Fibroblast of upper back skin (primary cell): ENCODE results near the gene NKX2-3.

ENCODE experiments used
- DNase-seq: peaks from one replicate; pipeline ENCODE4 v3.0.0-alpha.2; 2013

Gene NKX2-3

GRCh38 chr10:99532687-99533495 is at the start of gene NKX2-3:
TSS of gene NKX2-3 (plus strand) at chr10:99532942. CDS start at chr10:99533132, 190 bp downstream.
- peak; percentile 36 for DNase-seq

DNA sequence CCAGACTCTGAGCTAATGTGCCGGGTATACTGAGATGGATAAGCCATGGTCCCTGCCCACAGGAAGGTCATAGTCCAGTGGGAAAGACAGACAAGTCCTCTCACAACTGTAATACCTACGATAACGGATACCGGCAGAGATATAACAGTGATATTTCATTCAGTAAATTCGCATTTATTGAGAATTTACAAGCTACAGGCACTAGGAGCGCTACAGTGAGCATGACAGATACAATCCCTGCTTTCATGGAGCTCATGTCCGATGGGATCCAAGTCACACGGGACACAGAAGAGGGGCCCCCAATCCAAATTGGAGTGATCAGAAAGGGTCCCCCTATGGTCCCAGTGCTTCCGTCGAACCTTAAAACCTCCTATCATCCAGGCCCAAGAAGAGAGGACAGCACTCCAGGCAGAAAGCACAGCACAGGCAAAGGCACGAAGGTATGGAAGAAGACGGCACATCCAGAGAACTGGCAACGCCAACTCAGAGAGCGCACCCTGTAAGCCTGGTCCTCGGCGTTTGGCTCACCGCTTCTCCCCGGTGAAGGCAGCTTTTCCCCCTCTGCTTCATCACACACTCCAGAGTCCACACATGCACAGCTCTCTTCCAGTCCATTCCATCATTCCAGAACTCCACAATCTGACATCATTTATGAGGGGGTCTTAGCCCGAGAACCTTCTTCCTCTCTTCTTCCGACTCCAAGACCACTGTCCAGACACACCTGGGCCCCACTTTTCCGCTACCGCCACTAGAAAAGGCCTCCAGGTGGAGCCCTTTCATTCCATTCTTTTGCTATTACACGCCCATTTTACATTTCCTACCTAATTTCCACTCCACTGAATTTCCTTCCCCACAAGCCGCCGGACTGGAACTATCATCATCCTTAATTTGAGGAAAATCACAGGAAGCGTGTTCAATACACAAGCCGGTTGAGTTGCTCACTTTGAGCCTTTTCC is 47.8 kb upstream of the NKX2-3 start:
- no peak for DNase-seq

GRCh38 chr10:99487125-99487807 is 45.5 kb upstream of the NKX2-3 start:
- no peak for DNase-seq

DNA sequence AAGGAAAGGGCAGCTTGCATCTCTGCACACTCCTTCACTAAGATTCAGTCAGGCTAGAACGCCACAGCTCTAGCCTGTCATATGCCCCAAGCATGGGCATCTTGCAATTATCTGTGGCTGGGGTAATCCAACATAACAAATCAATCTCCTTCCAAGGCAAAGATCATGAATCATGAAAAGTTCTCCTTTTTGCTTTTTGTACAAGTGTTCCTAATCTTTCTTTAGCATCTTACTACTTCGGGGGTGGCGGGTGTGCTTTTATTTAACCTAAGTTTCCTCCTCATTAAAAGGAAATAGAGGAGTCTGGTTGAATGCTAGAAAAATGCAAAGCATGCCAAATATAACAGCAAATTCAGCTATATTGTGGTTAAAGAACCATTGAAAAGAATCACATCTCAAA is 43.5 kb upstream of the NKX2-3 start:
- no peak for DNase-seq

- no peak for DNase-seq
Measured at GRCh38 chr10:99497343-99498025, 35.3 kb upstream of the NKX2-3 start.

DNA sequence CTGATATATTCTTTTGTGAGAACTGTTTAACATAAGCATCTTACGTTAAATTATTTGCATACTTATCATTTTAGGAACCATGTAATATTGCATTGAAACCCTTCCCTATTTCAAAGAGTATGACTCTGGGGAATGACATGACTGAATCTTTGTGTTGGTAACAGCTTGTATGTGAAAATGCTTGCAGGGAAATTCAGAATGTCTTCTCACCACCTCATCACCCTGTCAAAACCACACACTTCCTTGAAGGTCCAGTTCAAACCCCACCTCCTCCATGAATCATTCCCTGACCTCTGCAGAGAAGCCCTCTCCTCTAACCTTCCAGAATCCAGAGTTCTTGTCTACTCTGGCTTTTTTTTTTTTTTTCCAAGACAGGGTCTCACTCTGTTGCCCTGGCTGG is 26.3 kb upstream of the NKX2-3 start:
- no peak for DNase-seq

DNA sequence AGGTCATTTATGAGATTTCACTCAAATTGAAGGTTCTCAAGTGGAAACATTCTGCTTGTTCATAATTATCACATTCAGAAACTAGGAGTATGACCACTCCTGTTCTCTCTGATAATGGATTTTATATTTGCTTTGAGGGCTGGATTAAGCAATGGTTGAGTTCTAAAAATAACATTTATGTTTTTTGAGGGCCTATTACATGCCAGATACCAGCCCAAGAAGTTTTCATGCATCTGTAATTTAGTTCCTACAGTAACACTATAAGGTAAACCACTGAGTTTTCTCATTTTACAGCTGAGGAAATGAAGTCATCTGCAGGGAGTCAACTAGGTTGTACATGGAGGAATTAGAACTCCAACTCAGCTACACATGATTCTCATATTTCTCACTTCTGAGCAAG is 25.5 kb upstream of the NKX2-3 start:
- DNase-seq, result no peak

DNA sequence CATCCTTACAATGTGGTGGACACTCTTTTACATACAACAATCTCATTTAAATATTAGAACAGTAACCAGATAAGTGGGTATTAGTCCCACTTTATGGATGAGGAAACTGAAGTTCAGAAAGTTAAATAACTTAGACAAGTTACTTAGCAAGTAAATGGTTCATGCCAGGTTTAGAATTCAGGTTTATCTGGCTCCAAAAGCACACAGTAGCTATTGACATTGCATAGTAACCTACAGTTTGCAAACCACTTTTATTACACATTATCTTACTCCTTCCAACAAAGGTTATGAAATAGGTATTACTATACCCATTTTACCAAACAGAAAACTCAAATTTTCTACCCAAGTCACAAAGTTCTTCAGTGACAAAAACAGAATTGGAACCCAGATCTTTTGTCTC is 19.7 kb upstream of the NKX2-3 start:
- DNase-seq, result no peak

DNA sequence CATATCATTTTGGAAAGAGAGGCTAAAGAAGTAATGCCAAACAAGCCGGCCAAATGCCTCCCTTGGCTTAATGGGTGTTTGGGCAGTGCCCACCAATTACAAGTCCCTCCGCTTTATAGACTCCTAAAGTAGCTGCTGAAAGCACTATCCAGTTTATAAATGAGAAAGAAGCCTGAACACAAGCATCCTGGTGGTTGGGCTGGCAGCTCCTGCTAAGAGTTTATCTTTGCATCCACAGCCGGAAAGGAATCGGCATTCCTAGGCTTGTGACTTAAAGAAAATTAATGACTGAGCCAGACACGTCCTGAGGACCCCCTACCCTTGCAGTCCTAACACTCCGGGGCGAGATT is 13.1 kb upstream of the NKX2-3 start:
- no peak for DNase-seq

DNA sequence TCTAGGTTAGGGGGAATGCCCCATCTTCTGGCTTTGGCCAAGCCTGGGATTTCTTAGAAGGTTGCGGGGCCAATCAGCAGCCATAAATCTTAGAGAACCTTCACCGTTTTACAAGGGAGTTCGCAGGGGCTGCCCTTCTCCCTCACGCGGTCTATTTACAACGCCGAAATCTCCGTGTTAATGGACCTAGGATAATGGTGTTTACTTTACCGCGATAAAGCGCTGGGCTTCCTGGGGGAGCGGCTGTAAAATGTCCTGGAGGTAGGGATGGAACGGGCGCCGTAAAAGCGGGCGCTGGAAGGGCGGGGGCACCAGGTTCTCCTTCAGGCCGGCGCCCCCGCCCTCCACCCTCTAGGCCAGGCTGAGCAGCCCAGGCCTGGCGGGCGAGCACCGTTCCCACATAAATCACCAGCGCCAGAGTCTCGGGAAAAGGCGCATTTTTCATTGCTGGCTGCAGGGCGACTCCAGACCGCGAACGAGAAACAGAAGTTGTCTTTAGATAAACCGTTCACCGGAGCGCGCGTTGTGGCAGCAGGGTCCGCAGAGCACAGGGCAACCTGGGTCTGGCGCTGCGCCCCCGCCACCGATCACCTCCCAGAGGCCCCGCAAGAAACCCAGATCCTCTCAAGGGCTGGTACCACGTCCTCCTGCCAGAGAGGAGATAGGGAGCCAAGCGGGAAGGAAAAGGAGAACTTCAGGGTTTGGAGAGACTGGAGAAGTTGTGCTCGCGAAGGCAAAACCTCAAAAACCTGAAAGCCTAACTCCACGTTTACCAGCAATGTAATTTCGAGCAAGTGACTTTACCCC is 12.5 kb upstream of the NKX2-3 start:
- DNase-seq, result no peak

DNA sequence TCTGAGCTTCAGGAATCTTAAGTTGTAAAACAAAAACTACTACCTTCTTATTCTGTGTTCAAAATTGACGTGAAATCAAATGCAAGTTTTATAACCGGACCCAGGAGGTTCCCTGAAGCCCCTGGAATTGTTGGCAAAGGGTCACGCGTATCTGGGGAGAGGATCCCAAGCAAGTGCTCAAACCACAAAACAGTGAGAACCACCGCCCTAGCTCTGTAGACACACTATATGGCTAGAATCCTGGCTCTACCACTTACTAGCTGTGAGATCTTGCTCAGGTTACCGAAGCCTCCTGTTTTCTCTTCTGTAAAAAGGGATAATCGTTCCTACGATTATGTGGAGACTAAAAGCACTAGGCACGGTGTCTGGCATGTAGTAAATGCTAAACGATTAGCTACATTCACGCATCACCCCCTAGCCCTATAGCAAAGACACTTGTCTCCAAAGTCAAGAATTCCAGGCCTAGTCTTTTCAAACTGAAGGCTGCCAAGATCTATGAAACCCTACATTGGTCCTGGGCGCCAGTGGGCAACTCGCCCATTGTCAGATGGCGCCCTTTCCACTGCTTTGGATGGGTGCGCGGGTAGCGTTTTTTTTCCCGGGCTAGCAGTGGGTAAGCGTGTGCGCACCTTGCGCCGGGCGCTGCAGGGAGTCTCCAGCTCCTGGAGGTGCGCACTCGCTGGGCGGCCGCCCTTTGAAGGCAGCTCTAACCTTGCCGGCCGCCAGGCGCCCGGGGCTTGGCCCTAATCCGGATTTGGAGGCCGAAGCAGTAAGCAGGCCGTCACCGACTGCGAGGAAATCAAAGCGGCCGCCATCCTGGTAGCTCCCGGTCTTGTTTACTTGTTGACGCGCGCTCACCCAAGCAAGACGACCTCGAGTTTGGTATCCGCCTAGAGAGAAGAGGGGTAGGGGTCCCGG is 11.6 kb upstream of the NKX2-3 start:
- no peak for DNase-seq

DNA sequence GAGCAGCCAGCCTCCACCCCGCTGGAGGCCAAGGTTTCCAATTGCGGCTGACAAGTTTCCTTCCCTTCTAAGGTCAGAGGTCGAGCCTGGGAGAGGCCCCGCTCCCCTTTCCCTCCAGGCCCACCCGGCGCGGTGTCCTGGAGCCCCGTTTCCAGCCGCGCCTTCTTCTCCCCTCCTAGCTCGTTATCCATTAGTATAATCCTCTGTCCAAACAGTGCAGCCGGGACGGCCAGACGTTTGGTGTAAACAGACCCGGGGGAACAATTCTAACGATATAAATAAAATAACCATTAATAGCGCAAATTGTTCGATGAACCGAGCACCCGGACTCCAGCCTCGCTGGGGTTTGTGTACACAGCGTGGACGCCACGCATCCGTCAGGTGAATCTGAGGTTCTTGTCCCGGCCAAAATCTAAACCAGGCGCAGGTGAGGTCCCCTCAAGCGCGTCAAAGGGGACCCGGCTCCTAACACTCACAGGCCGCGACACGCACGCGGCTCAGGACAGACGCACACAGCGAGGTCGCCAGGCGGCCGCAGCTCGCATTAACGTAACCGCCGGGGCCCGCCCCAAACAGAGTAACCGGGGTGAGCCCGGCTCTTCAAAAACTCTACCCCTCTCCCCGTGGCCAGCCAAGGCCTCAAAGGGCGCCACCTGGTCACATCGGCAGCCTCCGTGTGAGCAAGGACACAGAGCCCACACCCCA is 10.8 kb upstream of the NKX2-3 start:
- no peak for DNase-seq

DNA sequence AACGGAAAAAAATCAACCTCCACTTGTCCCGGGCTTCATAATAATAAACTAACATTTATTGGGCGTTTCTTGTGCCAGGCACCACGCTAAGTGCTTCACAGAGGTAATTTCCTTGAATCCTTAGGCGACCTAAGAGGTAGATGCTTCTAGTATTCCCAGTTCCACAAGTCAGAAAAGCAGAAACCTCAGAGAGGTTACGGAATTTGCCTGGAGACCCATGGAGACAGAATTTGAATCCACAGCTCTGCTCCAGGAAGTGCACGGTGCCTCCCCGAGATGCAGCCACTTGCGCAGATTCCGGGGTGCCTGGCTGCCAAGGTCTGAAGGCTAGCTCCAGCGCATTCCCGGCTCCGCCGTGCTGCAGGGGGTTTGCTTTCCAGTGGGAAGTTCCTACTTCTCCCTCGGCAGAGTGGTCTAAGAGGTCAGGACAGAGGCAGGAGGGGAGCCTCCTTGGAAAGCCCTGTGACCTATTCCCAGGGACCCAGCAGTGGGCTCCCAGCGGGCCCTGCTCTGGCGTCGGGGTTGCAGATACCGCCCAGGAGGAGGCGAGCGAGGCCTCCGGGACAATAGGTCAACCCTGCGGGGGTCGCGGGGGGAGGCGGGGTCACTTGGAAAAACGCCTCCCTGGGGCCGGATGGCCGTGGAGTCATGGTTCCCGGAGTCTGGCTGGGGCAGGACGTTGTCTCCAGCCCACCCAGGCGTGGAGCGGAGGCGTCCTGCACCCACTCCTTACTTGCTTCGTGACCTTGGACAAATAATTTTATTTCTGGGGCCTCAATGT is 10.1 kb upstream of the NKX2-3 start:
- DNase-seq, result no peak

GRCh38 chr10:99523251-99523773 is 9.4 kb upstream of the NKX2-3 start:
- no peak for DNase-seq

DNA sequence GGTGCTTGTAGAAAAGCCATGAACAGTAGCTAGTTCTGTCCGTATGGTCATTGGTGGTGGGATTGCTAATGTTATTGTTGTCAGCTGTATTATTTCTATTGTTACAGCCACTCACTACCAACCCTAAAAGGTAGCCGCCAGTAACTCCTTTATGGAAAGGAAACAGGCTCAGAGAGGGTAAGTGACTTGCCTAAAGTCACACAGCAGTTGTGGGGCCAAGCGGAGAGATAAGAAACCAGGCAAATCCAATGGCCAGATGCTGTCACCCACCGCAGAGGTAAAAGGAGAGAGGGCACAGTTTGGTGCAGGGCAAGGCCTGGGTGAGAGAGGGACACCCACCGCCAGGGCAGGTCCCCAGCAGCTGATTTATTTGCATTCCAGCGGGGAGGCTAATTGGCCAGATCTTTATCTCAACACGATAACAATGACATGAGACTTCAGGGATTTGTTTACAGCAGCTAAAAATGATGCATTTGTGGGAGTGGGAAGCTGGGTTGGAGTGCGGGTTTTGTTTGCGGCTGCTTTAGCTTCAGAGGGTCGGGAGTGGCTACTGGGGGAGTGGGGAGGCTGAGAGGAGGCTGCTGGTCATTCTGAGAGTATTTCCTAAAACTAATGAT is 8.6 kb upstream of the NKX2-3 start:
- DNase-seq, result no peak

GRCh38 chr10:99524736-99525380 is 7.9 kb upstream of the NKX2-3 start:
- DNase-seq, result no peak

GRCh38 chr10:99525897-99526296 is 6.8 kb upstream of the NKX2-3 start:
- DNase-seq, result no peak
